Immature natural killer cell (primary cell): Measurements from ENCODE around the gene ACP5. TPM values are rescaled to one million over a fixed set of nuclear protein-coding genes. Genes with fewer than 3 reads are reported as not detected.

ENCODE experiments used
- DNase-seq, 3 donors: peaks; one replicate each; pipeline ENCODE4 v3.0.0; 2022; ENCODE audit warnings: mixed read lengths in 1 of 3
- H3K27ac Mint-ChIP-seq, 6 donors: one replicate each; pipeline ENCODE4 v1.8.0; 2020; ENCODE audit warnings: mixed read lengths in 6 of 6, mild to moderate bottlenecking in 5 of 6, inconsistent platforms in 4 of 6, moderate library complexity in 3 of 6
- H3K27me3 Mint-ChIP-seq, 3 donors: one replicate each; pipeline ENCODE4 v1.8.0; 2020 to 2021; ENCODE audit warnings: low read depth in 3 of 3, mild to moderate bottlenecking in 3 of 3, mixed read lengths in 3 of 3, moderate library complexity in 3 of 3, inconsistent platforms in 1 of 3
- H3K36me3 Mint-ChIP-seq, 3 donors: one replicate each; pipeline ENCODE4 v1.8.0; 2020; ENCODE audit warnings: mixed read lengths in 3 of 3, inconsistent platforms in 2 of 3, mild to moderate bottlenecking in 2 of 3
- H3K4me1 Mint-ChIP-seq, 2 donors: one replicate each; pipeline ENCODE4 v1.8.0; 2020; ENCODE audit warnings: inconsistent platforms in 2 of 2, mild to moderate bottlenecking in 2 of 2, mixed read lengths in 2 of 2, moderate library complexity in 1 of 2
- H3K4me3 Mint-ChIP-seq, 5 donors: one replicate each; pipeline ENCODE4 v1.8.0; 2020; ENCODE audit warnings: mild to moderate bottlenecking in 5 of 5, mixed read lengths in 5 of 5, inconsistent platforms in 3 of 5, moderate library complexity in 3 of 5
- H3K9me3 Mint-ChIP-seq, 6 donors: one replicate each; pipeline ENCODE4 v1.8.0; 2020; ENCODE audit warnings: mild to moderate bottlenecking in 6 of 6, mixed read lengths in 6 of 6, inconsistent platforms in 4 of 6, moderate library complexity in 3 of 6
- polyA plus RNA-seq, 3 donors: library from polyadenylated mRNA; unstranded; fragments of 300-500 nt; fragmentation: Illumina TruSeq; gene quantifications; one replicate each; pipeline ENCODE4 v1.2.3, GENCODE V29; 2021

The ACP5 gene
- polyA plus RNA-seq, 3 donors from 2014 or later, result 10.9 to 14.0 (median 13.9) TPM

DNA sequence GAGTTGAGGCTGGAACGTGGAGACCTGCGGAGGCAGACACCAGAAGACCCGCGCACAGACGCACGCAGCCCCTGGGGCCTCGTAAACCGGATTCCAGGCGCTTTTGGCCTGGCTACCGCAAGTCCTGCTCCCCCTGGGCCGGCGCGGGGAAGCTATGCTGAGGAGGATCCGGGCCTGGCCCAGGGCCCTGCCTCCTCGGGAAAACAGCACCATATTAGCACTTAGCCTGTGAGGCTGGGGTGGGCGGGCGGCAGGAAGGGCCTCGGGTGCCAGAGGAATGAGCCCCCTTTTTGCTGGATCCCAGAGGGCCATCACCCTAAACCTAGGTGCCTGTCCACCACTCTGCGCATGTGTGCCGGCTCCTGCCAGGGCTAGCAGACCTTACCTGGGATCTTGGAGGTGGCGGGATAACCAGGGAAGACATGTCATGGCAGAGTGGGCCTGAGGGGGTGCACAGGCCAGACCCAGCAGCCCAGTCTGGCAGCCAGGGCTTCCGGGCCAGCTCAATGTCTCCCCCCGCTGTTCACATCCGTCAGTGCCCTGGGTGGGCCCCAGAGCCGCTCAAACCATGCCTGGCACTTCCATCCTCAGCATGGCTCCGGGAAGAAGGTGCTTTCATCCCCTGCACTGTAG, 25.7 kb downstream of the ACP5 start:
- no peak for DNase-seq
- peaks cover 11% of the 10 kb centered on the region in 2 donors for H3K4me1 Mint-ChIP-seq
- H3K9me3 Mint-ChIP-seq, result no peaks in the 10 kb centered on the region
- peaks cover 0 to 8% (median 0%) of the 10 kb centered on the region in 3 donors for H3K36me3 Mint-ChIP-seq
- H3K4me3 Mint-ChIP-seq, result no peak overlapping the region
- no peak overlapping the region for H3K27ac Mint-ChIP-seq
- H3K27me3 Mint-ChIP-seq, result peaks cover 2 to 6% (median 2%) of the 10 kb centered on the region in 3 donors

GRCh38 chr19:11550265-11550664, 27.2 kb downstream of the ACP5 start:
- no peak for DNase-seq
- no peak overlapping the region for H3K4me3 Mint-ChIP-seq
- peaks cover 0 to 2% (median 0%) of the 10 kb centered on the region in 3 donors for H3K36me3 Mint-ChIP-seq
- H3K27ac Mint-ChIP-seq, result peak overlapping the region in 1 of 6 donors; percentile 4
- H3K9me3 Mint-ChIP-seq, result no peaks in the 10 kb centered on the region
- H3K4me1 Mint-ChIP-seq, result peaks cover 1 to 2% of the 10 kb centered on the region in 2 donors
- H3K27me3 Mint-ChIP-seq, result peaks cover 2 to 6% (median 2%) of the 10 kb centered on the region in 3 donors

DNA sequence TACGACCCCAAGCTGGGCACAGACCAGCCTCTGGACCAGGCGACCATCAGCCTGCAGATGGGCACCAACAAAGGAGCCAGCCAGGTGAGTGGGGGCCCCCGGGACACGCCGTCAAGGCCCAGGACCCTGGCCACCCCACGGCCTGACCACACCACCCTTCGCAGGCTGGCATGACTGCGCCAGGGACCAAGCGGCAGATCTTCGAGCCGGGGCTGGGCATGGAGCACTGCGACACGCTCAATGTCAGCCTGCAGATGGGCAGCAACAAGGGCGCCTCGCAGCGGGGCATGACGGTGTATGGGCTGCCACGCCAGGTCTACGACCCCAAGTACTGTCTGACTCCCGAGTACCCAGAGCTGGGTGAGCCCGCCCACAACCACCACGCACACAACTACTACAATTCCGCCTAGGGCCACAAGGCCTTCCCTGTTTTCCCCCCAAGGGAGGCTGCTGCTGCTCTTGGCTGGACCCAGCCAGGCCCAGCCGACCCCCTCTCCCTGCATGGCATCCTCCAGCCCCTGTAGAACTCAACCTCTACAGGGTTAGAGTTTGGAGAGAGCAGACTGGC, 28.0 kb downstream of the ACP5 start:
- H3K27me3 Mint-ChIP-seq, result peaks cover 2 to 5% (median 4%) of the 10 kb centered on the region in 3 donors
- H3K36me3 Mint-ChIP-seq, result no peaks in the 10 kb centered on the region
- H3K9me3 Mint-ChIP-seq, result no peaks in the 10 kb centered on the region
- H3K27ac Mint-ChIP-seq, result no peak overlapping the region
- no peak for DNase-seq
- peaks cover 0 to 2% of the 10 kb centered on the region in 2 donors for H3K4me1 Mint-ChIP-seq
- no peak overlapping the region for H3K4me3 Mint-ChIP-seq

DNA sequence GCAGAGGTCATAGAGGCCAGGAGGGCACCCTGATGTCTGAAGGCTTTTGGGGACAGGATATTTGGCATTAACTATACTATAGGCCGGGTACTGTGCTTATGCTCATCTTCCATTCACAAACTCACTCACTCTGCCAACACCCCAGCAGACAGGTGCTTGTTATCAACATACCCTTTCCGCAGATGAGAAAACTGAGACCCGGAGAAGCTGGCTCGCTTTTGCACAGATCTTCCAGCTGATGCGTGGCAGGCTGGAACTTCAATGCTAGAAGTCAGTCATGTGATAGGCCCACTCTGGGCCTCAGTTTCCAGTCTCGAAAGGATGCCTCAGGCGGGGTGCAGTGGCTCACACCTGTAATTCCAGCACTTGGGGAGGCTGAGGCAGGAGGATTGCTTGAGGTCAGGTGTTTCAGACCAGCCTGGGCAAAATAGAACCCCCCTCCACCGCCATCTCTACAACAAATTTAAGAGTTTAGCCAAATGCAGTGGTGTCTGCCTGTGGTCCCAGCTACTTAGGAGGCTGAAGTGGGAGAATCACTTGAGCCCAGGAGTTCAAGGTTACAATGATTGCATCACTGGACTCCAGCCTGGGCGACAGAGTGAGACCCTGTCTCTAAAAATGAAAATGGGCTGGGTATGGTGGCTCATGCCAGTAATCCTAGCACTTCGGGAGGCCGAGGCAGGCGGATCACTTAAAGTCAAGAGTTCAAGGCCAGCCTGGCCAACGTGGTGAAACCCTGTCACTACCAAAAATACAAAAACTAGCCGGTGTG, 29.3 kb downstream of the ACP5 start:
- no peak overlapping the region for H3K27ac Mint-ChIP-seq
- H3K9me3 Mint-ChIP-seq, result no peaks in the 10 kb centered on the region
- no peaks in the 10 kb centered on the region for H3K36me3 Mint-ChIP-seq
- no peak for DNase-seq
- H3K4me1 Mint-ChIP-seq, result no peaks in the 10 kb centered on the region
- H3K4me3 Mint-ChIP-seq, result no peak overlapping the region
- H3K27me3 Mint-ChIP-seq, result peaks cover 4 to 5% (median 5%) of the 10 kb centered on the region in 3 donors

GRCh38 chr19:11541238-11541637, 36.2 kb downstream of the ACP5 start:
- H3K9me3 Mint-ChIP-seq, result no peaks in the 10 kb centered on the region
- H3K4me3 Mint-ChIP-seq, result no peak overlapping the region
- H3K27ac Mint-ChIP-seq, result no peak overlapping the region
- peaks cover 4 to 18% (median 8%) of the 10 kb centered on the region in 3 donors for H3K27me3 Mint-ChIP-seq
- H3K36me3 Mint-ChIP-seq, result no peaks in the 10 kb centered on the region
- DNase-seq, result no peak
- H3K4me1 Mint-ChIP-seq, result peaks cover 0 to 5% of the 10 kb centered on the region in 2 donors

DNA sequence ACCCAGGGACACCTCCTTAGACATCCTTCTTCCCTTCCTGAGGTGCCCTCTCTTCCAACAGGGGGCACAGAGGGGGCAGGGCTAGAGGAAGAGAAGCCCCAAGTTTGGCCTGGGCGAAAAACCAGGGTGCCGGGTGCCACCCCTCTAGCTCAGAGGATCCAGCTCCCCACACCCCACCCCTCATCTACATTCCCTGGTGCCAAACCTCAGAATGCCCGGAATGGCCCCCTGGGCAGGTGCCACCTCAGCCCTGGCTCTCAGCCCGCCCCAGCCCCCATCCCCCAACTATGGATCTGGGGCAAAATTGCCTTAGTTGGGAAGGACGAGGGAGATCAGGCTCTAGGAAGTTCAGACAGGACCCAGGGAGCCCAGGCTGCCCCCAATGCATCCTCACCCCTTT, 36.8 kb downstream of the ACP5 start:
- H3K9me3 Mint-ChIP-seq, result no peaks in the 10 kb centered on the region
- DNase-seq, result no peak
- H3K4me1 Mint-ChIP-seq, result peaks cover 3 to 7% of the 10 kb centered on the region in 2 donors
- no peaks in the 10 kb centered on the region for H3K36me3 Mint-ChIP-seq
- no peak overlapping the region for H3K27ac Mint-ChIP-seq
- peaks cover 4 to 19% (median 8%) of the 10 kb centered on the region in 3 donors for H3K27me3 Mint-ChIP-seq
- H3K4me3 Mint-ChIP-seq, result no peak overlapping the region

GRCh38 chr19:11539495-11540365, 37.7 kb downstream of the ACP5 start:
- H3K4me3 Mint-ChIP-seq, result no peak overlapping the region
- DNase-seq, result no peak
- peaks cover 4 to 22% (median 9%) of the 10 kb centered on the region in 3 donors for H3K27me3 Mint-ChIP-seq
- peaks cover 8 to 12% of the 10 kb centered on the region in 2 donors for H3K4me1 Mint-ChIP-seq
- H3K9me3 Mint-ChIP-seq, result no peaks in the 10 kb centered on the region
- no peak overlapping the region for H3K27ac Mint-ChIP-seq
- H3K36me3 Mint-ChIP-seq, result no peaks in the 10 kb centered on the region

DNA sequence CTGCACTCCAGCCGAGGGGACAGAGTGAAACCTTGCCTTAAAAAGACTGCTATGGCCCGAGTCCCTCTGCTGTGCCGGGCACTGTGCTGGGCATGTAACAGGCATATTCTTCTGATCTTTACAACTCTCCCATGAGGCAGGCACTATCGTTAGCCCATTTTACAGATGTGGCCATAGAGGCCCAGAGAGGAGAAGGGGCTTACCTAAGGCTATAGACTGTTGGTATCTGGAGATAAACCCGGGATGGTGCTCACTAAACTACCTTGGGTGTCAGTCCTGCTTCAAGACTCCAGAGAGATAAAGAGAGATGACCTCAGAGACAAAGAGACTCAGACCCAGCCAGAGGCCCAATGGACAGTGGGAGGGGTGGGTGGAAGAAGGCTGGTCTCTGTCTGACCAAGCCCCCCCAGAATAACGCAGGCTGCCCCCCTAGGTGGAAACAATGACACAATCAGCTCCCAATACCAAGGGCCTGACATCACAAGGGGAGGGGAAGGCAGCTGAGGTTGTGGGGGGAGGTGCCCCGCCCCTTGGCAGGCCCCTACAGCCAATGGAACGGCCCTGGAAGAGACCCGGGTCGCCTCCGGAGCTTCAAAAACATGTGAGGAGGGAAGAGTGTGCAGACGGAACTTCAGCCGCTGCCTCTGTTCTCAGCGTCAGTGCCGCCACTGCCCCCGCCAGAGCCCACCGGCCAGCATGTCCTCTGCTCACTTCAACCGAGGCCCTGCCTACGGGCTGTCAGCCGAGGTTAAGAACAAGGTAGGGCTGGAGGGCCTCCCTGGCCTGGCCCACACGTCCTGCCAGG, 39.0 kb downstream of the ACP5 start, which contains the start of gene CNN1:
CNN1 (plus strand) TSS at position 620 of the 805 bp plus-strand sequence; CDS start at position 697, 77 bp downstream.
- H3K4me3 Mint-ChIP-seq, result no peak within 1 kb of the TSS
- peaks cover 4 to 17% (median 10%) of the 10 kb centered on the region in 3 donors for H3K27me3 Mint-ChIP-seq
- DNase-seq, result no peak
- no peaks in the 10 kb centered on the region for H3K36me3 Mint-ChIP-seq
- H3K27ac Mint-ChIP-seq, result no peak within 1 kb of the TSS
- no peaks in the 10 kb centered on the region for H3K9me3 Mint-ChIP-seq
- H3K4me1 Mint-ChIP-seq, result peaks cover 8 to 15% of the 10 kb centered on the region in 2 donors

DNA sequence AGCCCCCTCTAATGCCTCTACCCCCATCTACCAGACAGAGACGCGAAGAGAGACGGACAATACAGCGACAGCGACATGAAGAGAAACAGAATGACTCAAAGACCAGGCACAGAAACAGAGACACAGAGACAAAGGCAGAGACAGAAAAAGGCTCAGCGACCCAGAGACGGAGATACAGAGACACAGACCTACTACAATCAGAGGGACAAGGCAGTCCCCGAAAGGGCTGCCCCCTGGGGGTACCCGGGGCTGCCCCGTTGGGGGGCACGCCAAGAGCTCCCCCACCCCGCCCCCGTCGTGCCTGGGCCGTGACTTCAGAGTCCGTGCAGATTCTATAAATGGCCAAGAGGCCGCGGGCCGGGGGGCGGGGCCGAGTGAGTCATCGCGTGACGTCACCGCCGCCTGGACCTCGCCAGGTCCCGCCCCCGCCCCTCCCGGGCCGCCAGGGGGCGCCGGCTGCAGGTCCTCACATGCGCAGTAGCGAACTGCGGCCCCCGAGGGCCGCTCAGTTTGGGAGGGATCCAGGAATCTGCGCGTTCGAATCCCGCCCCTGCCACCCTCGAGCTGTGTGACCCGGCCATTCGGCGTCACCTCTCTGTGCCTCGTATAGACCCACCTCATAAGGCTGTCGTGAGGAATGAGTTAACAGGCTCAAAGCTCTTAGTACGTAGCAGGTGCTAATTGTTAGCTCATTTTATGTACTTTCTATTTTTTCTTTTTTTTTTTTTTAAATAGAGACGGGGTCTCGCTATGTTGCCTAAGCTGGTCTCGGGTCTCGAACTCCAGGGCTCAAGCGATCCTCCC, 41.5 kb downstream of the ACP5 start:
- Mint-ChIP-seq H3K4me3 (peak overlapping the region; percentile 66 to 82 (median 71)), H3K4me1 (peaks cover 8 to 15% of the 10 kb centered on the region in 2 donors), H3K27ac (peak overlapping the region; percentile 38 to 90 (median 76)), H3K36me3 (no peaks in the 10 kb centered on the region), H3K9me3 (no peaks in the 10 kb centered on the region), H3K27me3 (peaks cover 4 to 14% (median 9%) of the 10 kb centered on the region in 3 donors)
- DNase-seq, result peak; percentile 83 to 86 (median 86)

DNA sequence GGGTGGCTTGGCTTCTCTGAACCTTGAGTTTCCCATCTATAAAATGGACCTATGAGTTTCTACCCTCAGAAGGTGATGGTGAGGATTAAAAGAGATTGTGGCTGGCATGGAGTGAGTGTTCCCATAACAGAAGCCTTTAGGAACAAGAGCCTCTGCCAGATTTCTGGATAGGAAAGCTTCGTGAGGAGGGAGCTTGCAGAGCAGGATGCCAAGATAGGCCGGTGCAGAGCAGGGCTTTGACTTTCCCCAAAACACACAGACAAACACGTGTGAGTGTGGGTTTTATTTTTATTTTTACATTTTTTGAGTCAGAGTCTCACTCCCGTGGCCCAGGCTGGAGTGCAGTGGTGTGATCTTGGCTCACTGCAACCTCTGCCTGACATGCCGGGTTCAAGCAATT, 42.5 kb downstream of the ACP5 start:
- H3K27ac Mint-ChIP-seq, result peak overlapping the region in 5 of 6 donors; percentile 17 to 83 (median 78)

GRCh38 chr19:11534538-11534937, 42.9 kb downstream of the ACP5 start:
- peaks cover 8 to 10% (median 9%) of the 10 kb centered on the region in 3 donors for H3K27me3 Mint-ChIP-seq
- peaks cover 8 to 18% of the 10 kb centered on the region in 2 donors for H3K4me1 Mint-ChIP-seq
- peak overlapping the region in 5 of 6 donors; percentile 17 to 83 (median 70) for H3K27ac Mint-ChIP-seq
- no peaks in the 10 kb centered on the region for H3K36me3 Mint-ChIP-seq
- no peak for DNase-seq
- H3K4me3 Mint-ChIP-seq, result peak overlapping the region in 2 of 5 donors; percentile 31 to 66
- no peaks in the 10 kb centered on the region for H3K9me3 Mint-ChIP-seq

More for the DNA sequence above, 42.5 kb downstream of the ACP5 start:
- no peak for DNase-seq
- H3K27me3 Mint-ChIP-seq, result peaks cover 8 to 10% (median 9%) of the 10 kb centered on the region in 3 donors
- no peaks in the 10 kb centered on the region for H3K36me3 Mint-ChIP-seq
- peaks cover 8 to 18% of the 10 kb centered on the region in 2 donors for H3K4me1 Mint-ChIP-seq
- peak overlapping the region in 2 of 5 donors; percentile 42 to 66 for H3K4me3 Mint-ChIP-seq
- H3K9me3 Mint-ChIP-seq, result no peaks in the 10 kb centered on the region

DNA sequence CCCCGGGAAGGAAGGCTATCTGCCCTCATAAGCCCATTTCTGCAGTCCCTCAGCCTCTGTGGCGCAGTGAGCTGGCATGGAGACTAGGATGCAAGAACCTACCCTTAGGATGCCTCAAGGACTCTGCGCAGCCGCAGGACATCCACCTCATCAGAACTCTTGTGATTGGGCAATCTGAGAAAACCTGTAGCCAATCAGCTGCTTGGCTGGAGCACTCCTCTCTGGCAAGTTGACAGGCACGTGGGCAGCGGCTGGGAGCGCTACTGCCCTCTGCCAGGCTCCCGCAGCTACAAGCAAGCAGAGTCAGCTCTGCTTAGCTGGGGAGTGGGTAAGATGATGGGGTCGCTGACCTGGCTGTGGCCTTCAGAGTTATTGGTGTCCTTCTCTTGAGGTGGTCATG, 47.0 kb downstream of the ACP5 start:
- Mint-ChIP-seq H3K27ac (no peak overlapping the region), H3K27me3 (peaks cover 3 to 7% (median 6%) of the 10 kb centered on the region in 3 donors), H3K4me3 (peak overlapping the region in 1 of 5 donors; percentile 42), H3K4me1 (peaks cover 25 to 26% of the 10 kb centered on the region in 2 donors), H3K9me3 (no peaks in the 10 kb centered on the region), H3K36me3 (peaks cover 0 to 4% (median 3%) of the 10 kb centered on the region in 3 donors)
- DNase-seq, result peak; percentile 22 to 28 (median 25)
